HEK293 (cell line): ENCODE results near the gene TECTA.

ENCODE experiments used
- CTCF ChIA-PET: fragments of 350-600 bp; formaldehyde crosslinking; extraction: SDS; loops from one replicate; lab custom pipeline; 2021; ENCODE audit warnings: antibody characterized with exemption; lab: Yijun Ruan, JAX
- POLR2A ChIA-PET: fragments of 300-600 bp; formaldehyde crosslinking; extraction: SDS; loops from one replicate; lab custom pipeline; 2020; ENCODE audit warnings: antibody characterized with exemption, inconsistent platforms; lab: Yijun Ruan, JAX
- H3K27ac ChIP-seq: fragments of 200-500 bp; sonication (Bioruptor generic); 2 replicates; pipeline ENCODE4 v1.5.1; 2014; ENCODE audit warnings: low read depth, low read length, control low read depth, inconsistent platforms; ENCODE audit errors: extremely low read depth
- H3K36me3 ChIP-seq, 2 experiments: fragments of 200-500 bp in 1 of 2; sonication (Bioruptor generic) in 1 of 2; 1 replicate in 1 of 2; 2 replicates in 1 of 2; pipeline ENCODE4 v1.5.1; 2014 to 2017; ENCODE audit warnings: inconsistent platforms in 2 of 2, low read length in 2 of 2; ENCODE audit not compliant: control insufficient read depth in 2 of 2, insufficient read depth in 1 of 2
- H3K4me1 ChIP-seq: fragments of 200-500 bp; sonication (Bioruptor generic); 2 replicates; pipeline ENCODE4 v1.5.1; 2014; ENCODE audit warnings: mild to moderate bottlenecking, low read length, inconsistent platforms; ENCODE audit not compliant: control insufficient read depth, insufficient read depth
- H3K4me3 ChIP-seq: 2 replicates; pipeline ENCODE4 v1.5.1; 2011; ENCODE audit warnings: low read depth, mild to moderate bottlenecking, control low read depth, low read length, moderate library complexity
- H3K9me3 ChIP-seq: fragments of 200-500 bp; sonication (Bioruptor generic); 2 replicates; pipeline ENCODE4 v1.5.1; 2014; ENCODE audit warnings: low read depth, low read length, inconsistent platforms; ENCODE audit not compliant: control insufficient read depth, insufficient read depth
- BCL6B ChIP-seq: fragments of 450-650 bp; formaldehyde crosslinking; IDR thresholded peaks from 2 replicates; pipeline ENCODE4 v1.5.1; 2017; ENCODE audit warnings: missing biosample characterization, missing genetic modification characterization
- ELK4 ChIP-seq: IDR thresholded peaks from 2 replicates; pipeline ENCODE4 v1.6.1; 2011; ENCODE audit warnings: mild to moderate bottlenecking, low read depth, low read length, borderline replicate concordance
- INSM2 ChIP-seq: fragments of 450-650 bp; formaldehyde crosslinking; IDR thresholded peaks from 2 replicates; pipeline ENCODE4 v1.5.1; 2016; ENCODE audit warnings: missing biosample characterization, missing genetic modification characterization
- KLF8 ChIP-seq: fragments of 450-650 bp; formaldehyde crosslinking; IDR thresholded peaks from 2 replicates; pipeline ENCODE4 v1.5.1; 2016; ENCODE audit warnings: missing biosample characterization, missing genetic modification characterization
- TRIM28 ChIP-seq: IDR thresholded peaks from 2 replicates; pipeline ENCODE4 v1.6.1; 2011; ENCODE audit warnings: low read length, control low read depth, borderline replicate concordance
- ZBTB21 ChIP-seq: fragments of 450-650 bp; formaldehyde crosslinking; IDR thresholded peaks from 2 replicates; pipeline ENCODE4 v1.5.1; 2017; ENCODE audit warnings: missing biosample characterization, missing genetic modification characterization
- ZBTB7A ChIP-seq: fragments of 450-650 bp; formaldehyde crosslinking; IDR thresholded peaks from 2 replicates; pipeline ENCODE4 v1.5.1; 2016; ENCODE audit warnings: low read depth, missing biosample characterization, missing genetic modification characterization
- ZNF121 ChIP-seq: fragments of 450-650 bp; formaldehyde crosslinking; IDR thresholded peaks from 2 replicates; pipeline ENCODE4 v1.5.1; 2016; ENCODE audit warnings: missing biosample characterization, missing genetic modification characterization
- ZNF132 ChIP-seq: fragments of 450-650 bp; formaldehyde crosslinking; IDR thresholded peaks from 2 replicates; pipeline ENCODE4 v1.5.1; 2017; ENCODE audit warnings: missing biosample characterization, missing genetic modification characterization, borderline replicate concordance
- ZNF280D ChIP-seq: fragments of 450-650 bp; formaldehyde crosslinking; IDR thresholded peaks from 2 replicates; pipeline ENCODE4 v1.5.1; 2016; ENCODE audit warnings: missing biosample characterization, missing genetic modification characterization
- ZNF324 ChIP-seq: fragments of 450-650 bp; formaldehyde crosslinking; IDR thresholded peaks from 2 replicates; pipeline ENCODE4 v1.5.1; 2016; ENCODE audit warnings: missing biosample characterization, missing genetic modification characterization
- ZNF341 ChIP-seq: fragments of 450-650 bp; formaldehyde crosslinking; IDR thresholded peaks from 2 replicates; pipeline ENCODE4; 2016; ENCODE audit warnings: low read depth, missing biosample characterization, missing genetic modification characterization
- ZNF621 ChIP-seq: fragments of 450-650 bp; formaldehyde crosslinking; IDR thresholded peaks from 2 replicates; pipeline ENCODE4 v1.5.1; 2017; ENCODE audit warnings: missing biosample characterization, missing genetic modification characterization
- ZNF670 ChIP-seq: fragments of 450-650 bp; formaldehyde crosslinking; IDR thresholded peaks from 2 replicates; pipeline ENCODE4 v1.5.1; 2016; ENCODE audit warnings: missing biosample characterization, missing genetic modification characterization, low read depth
- ZNF704 ChIP-seq: fragments of 450-650 bp; formaldehyde crosslinking; IDR thresholded peaks from 2 replicates; pipeline ENCODE4 v1.5.1; 2016; ENCODE audit warnings: missing biosample characterization, missing genetic modification characterization

TECTA gene

GRCh38 chr11:121054266-121054665 lies 46.8 kb upstream of the TECTA start:
- CTCF ChIA-PET = interaction anchor here (1.8 kb wide), 1 partner anchor 10 kb away, joined by 5 read pairs; no protein-coding TSS in a partner anchor
- Histone ChIP-seq H3K9me3 (no peaks in the 10 kb centered on the region), H3K27ac (no peak overlapping the region), H3K4me3 (no peak overlapping the region), H3K4me1 (no peaks in the 10 kb centered on the region), H3K36me3 (peaks cover 0 to 78% of the 10 kb centered on the region in 2 experiments; a peak in 2 of 3 replicates)
- POLR2A ChIA-PET = no interaction called here
- no peak for TF ChIP-seq BCL6B
- no peak for TF ChIP-seq ZNF121 (tag by site-specific recombination)
- no peak for TF ChIP-seq ZNF280D (tag by site-specific recombination)
- no peak for TF ChIP-seq ZNF324 (tag by site-specific recombination)
- no peak for TF ChIP-seq ELK4
- no peak for TF ChIP-seq ZNF670 (tag by site-specific recombination)
- no peak for TF ChIP-seq TRIM28
- TF ChIP-seq ZNF704 = no peak
- TF ChIP-seq KLF8 (tag by site-specific recombination) = no peak
- TF ChIP-seq ZNF132 (tag by site-specific recombination) = no peak
- TF ChIP-seq ZBTB21 (tag by site-specific recombination) = no peak

- Histone ChIP-seq H3K36me3 (peaks cover 0 to 78% of the 10 kb centered on the region in 2 experiments; a peak in 2 of 3 replicates), H3K27ac (no peak overlapping the region), H3K4me3 (no peak overlapping the region), H3K9me3 (no peaks in the 10 kb centered on the region), H3K4me1 (no peaks in the 10 kb centered on the region)
- TF ChIP-seq ZBTB7A (tag by site-specific recombination) = no peak
- no peak for TF ChIP-seq ZNF341 (tag by site-specific recombination)
- no peak for TF ChIP-seq INSM2 (tag by site-specific recombination)
- TF ChIP-seq ZNF621 = no peak
- CTCF ChIA-PET = interaction anchor here (1.8 kb wide), 1 partner anchor 9 kb away, joined by 5 read pairs; no protein-coding TSS in a partner anchor
- POLR2A ChIA-PET = no interaction called here
These were observed 46.0 kb upstream of the TECTA start for GRCh38 chr11:121055076-121055475.
